Epithelial cell of esophagus (primary cell): Measurements from ENCODE around the gene BCAS4.

Experiments
- DNase-seq: peaks from one replicate; pipeline ENCODE4 v3.0.0; 2010; ENCODE audit warnings: low read depth
- H3K4me3 ChIP-seq: 2 replicates; pipeline ENCODE4 v1.5.1; 2011; ENCODE audit warnings: mild to moderate bottlenecking, low read length, control low read depth
- TF ChIP-seq, protein P1 (sequence below): IDR thresholded peaks from 2 replicates; pipeline ENCODE4 v1.5.1; 2011; ENCODE audit warnings: low read depth, mild to moderate bottlenecking, low read length, control low read depth, inconsistent platforms; ENCODE audit not compliant: insufficient read depth; ENCODE audit errors: missing control alignments

Gene BCAS4

DNA sequence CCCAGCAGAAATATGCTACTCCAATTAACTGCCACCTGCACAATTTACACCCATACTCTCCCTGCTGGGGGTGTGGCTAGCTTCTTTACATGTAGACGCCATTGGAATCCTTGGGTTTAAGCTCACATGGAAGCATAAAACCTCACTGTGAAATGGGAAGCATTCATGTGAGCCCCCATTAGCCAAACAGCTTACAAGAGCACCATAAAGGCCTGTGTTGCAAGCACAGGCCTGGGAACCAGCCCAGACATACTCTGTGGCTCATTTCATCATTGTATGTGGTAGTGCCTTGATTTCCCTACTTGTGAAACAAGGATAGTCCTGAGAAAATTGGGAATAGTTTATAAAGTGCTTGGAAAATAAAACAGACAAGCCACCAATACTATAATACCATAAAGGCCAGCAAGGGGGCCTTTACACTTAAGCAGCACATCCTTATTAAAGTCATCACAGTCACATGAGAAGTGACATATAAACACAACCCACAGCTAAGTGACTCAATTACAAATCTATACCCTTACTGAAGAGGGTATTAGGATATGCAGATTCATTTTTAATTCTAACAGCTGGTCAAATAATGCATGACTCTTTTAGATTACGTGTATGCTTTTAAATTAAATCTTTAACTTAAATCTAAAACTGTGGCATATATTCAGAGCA lies 129.5 kb downstream of the BCAS4 start:
- no peak for DNase-seq
- H3K4me3 ChIP-seq: no peak overlapping the region
- TF ChIP-seq, protein P1, sequence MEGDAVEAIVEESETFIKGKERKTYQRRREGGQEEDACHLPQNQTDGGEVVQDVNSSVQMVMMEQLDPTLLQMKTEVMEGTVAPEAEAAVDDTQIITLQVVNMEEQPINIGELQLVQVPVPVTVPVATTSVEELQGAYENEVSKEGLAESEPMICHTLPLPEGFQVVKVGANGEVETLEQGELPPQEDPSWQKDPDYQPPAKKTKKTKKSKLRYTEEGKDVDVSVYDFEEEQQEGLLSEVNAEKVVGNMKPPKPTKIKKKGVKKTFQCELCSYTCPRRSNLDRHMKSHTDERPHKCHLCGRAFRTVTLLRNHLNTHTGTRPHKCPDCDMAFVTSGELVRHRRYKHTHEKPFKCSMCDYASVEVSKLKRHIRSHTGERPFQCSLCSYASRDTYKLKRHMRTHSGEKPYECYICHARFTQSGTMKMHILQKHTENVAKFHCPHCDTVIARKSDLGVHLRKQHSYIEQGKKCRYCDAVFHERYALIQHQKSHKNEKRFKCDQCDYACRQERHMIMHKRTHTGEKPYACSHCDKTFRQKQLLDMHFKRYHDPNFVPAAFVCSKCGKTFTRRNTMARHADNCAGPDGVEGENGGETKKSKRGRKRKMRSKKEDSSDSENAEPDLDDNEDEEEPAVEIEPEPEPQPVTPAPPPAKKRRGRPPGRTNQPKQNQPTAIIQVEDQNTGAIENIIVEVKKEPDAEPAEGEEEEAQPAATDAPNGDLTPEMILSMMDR: no peak

DNA sequence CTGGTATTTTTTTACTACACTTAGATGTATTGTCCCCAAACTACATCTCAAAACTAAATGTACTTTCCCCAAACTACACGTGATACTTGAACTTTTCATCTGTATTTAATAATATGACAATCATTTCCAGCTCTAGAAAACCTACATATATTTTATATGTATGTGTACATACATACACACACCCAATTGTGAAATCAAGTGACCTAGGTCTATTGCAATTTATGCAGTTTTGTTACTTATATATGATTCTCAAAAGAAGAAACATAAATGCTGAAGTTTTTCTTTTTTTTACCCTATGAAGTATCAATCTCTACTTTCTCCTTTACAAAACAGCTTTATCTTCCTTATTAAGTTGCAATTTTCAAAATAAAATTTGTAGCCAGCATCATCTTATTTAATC lies 131.7 kb downstream of the BCAS4 start:
- TF ChIP-seq, protein P1: no peak
- DNase-seq: peak; percentile 27
- no peak overlapping the region for H3K4me3 ChIP-seq
